Activated B cell treated with CpG ODN at 0.5 μM for 24 hours (primary cell): ENCODE data around the gene GNS. TPM values are rescaled to one million over a fixed set of nuclear protein-coding genes. Genes with fewer than 3 reads are reported as not detected.

Experiments used
- ATAC-seq: fragments of 200-7000 bp; cut with Tn5 transposase; one replicate; pipeline ENCODE4 v1.10.0; 2021; ENCODE audit warnings: low read depth, mild to moderate bottlenecking, moderate library complexity
- CTCF ChIA-PET: fragments of 350-600 bp; sonication (Branson Sonifier 250); formaldehyde crosslinking; loops from one replicate; lab custom pipeline; 2021; ENCODE audit warnings: antibody characterized with exemption; lab: Charles Lee
- POLR2A ChIA-PET: fragments of 350-600 bp; sonication (Branson Sonifier 250); formaldehyde crosslinking; loops from one replicate; lab custom pipeline; 2021; ENCODE audit warnings: antibody characterized with exemption; lab: Charles Lee
- DNase-seq: peaks from one replicate; pipeline ENCODE4 v3.0.0; 2022
- H3K27ac Mint-ChIP-seq: one replicate; pipeline ENCODE4 v1.8.0; 2020; ENCODE audit warnings: mixed read lengths
- H3K27me3 Mint-ChIP-seq: one replicate; pipeline ENCODE4 v1.8.0; 2021; ENCODE audit warnings: mixed read lengths
- H3K36me3 Mint-ChIP-seq: one replicate; pipeline ENCODE4 v1.8.0; 2021; ENCODE audit warnings: low read depth, mixed read lengths
- H3K4me1 Mint-ChIP-seq: one replicate; pipeline ENCODE4 v1.8.0; 2021; ENCODE audit warnings: mixed read lengths
- H3K4me3 Mint-ChIP-seq: one replicate; pipeline ENCODE4 v1.8.0; 2020; ENCODE audit warnings: mild to moderate bottlenecking, mixed read lengths
- H3K9me3 Mint-ChIP-seq: one replicate; pipeline ENCODE4 v1.8.0; 2020; ENCODE audit warnings: mixed read lengths
- CTCF ChIP-seq: fragments of 200-600 bp; IDR thresholded peaks from one replicate; pipeline ENCODE4 v1.8.0; 2022; ENCODE audit warnings: antibody characterized with exemption, mild to moderate bottlenecking
- intact Hi-C: fragments of 100-400 bp; cut with micrococcal nuclease; formaldehyde crosslinking; loops from one replicate; pipeline ENCODE4 v1.15.1; 2024
- total RNA-seq: library from RNA; stranded (reverse); gene quantifications from 2 replicates; pipeline ENCODE4 v1.2.3, GENCODE V29; 2022

GNS gene
- total RNA-seq, 1 donor from 2014 or later: 16.3 TPM

GRCh38 chr12:64739778-64740177 is 19.4 kb downstream of the GNS start:
- H3K4me1 Mint-ChIP-seq: no peaks in the 10 kb centered on the region
- peaks cover 92% of the 10 kb centered on the region for H3K36me3 Mint-ChIP-seq
- CTCF ChIA-PET: interaction anchor here (1.2 kb wide), 1 partner anchor 130 kb away, joined by 3 read pairs; no protein-coding TSS in a partner anchor
- H3K9me3 Mint-ChIP-seq: no peaks in the 10 kb centered on the region
- no peak overlapping the region for H3K4me3 Mint-ChIP-seq
- H3K27me3 Mint-ChIP-seq: no peaks in the 10 kb centered on the region
- no peak overlapping the region for H3K27ac Mint-ChIP-seq
- no peak for TF ChIP-seq CTCF
- ATAC-seq (no peak), DNase-seq (no peak)
- POLR2A ChIA-PET: interaction anchor here (0.6 kb wide), 1 partner anchor 15 kb away, joined by 3 read pairs; no protein-coding TSS in a partner anchor
- intact Hi-C loops: no loop called here

GRCh38 chr12:64737539-64737938 is 21.7 kb downstream of the GNS start:
- ATAC-seq (no peak), DNase-seq (no peak)
- H3K9me3 Mint-ChIP-seq: no peaks in the 10 kb centered on the region
- ChIA-PET CTCF (no interaction called here), POLR2A (no interaction called here)
- no peak for TF ChIP-seq CTCF
- intact Hi-C loops: no loop called here
- no peaks in the 10 kb centered on the region for H3K4me1 Mint-ChIP-seq
- no peak overlapping the region for H3K27ac Mint-ChIP-seq
- H3K36me3 Mint-ChIP-seq: peaks cover 86% of the 10 kb centered on the region
- H3K4me3 Mint-ChIP-seq: no peak overlapping the region
- no peaks in the 10 kb centered on the region for H3K27me3 Mint-ChIP-seq

DNA sequence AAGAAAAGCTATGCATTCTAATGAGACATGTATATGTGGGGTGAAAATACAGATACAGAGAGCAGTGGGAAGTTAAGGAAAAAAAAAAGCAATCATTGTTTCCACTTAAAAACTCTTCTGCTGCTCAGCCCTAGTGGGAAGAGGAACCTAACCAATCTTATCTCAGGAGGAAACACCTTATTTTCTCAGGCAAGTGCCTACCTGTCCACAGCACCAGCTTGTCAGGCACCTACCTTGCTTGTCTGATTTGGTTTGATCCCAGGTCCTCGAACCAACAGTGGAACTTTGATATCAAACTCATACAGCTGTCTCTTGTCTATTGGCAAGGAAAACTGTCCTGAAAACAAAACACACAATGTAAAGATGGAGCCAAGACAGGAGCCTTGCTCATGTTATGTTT is 22.4 kb downstream of the GNS start:
- H3K27ac Mint-ChIP-seq: no peak overlapping the region
- no peaks in the 10 kb centered on the region for H3K9me3 Mint-ChIP-seq
- H3K36me3 Mint-ChIP-seq: peaks cover 79% of the 10 kb centered on the region
- no peak for TF ChIP-seq CTCF
- H3K27me3 Mint-ChIP-seq: no peaks in the 10 kb centered on the region
- ChIA-PET POLR2A (no interaction called here), CTCF (no interaction called here)
- intact Hi-C loops: no loop called here
- DNase-seq: no peak
- H3K4me3 Mint-ChIP-seq: no peak overlapping the region
- ATAC-seq: no peak
- no peaks in the 10 kb centered on the region for H3K4me1 Mint-ChIP-seq

- Mint-ChIP-seq H3K27me3 (no peaks in the 10 kb centered on the region), H3K4me3 (no peak overlapping the region), H3K27ac (no peak overlapping the region), H3K36me3 (peaks cover 81% of the 10 kb centered on the region), H3K9me3 (no peaks in the 10 kb centered on the region), H3K4me1 (peaks cover 5% of the 10 kb centered on the region)
- TF ChIP-seq CTCF: no peak
- CTCF ChIA-PET: no interaction called here
- POLR2A ChIA-PET: no interaction called here
- ATAC-seq: no peak
- DNase-seq: no peak
- intact Hi-C loops: no loop called here
Measured at GRCh38 chr12:64735442-64735841, 23.8 kb downstream of the GNS start.

DNA sequence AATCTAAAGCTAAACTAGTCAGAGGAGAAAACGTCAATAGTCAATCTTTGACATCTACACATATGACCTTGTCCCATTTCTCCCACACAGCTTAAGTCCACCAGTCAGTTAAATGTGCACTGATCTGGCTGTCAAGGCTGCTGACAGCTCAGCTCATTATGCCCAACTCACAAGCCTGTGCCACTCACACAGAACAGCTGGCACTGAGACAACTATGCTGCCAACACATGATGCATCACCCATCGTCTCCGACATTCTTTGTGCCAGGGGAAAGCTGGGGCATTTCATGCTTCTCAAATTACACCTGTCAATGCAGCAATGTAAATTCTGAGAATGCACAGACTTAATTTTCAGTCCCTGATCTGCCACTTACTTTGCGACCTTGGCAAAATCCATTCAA is 25.3 kb downstream of the GNS start:
- Mint-ChIP-seq H3K36me3 (peaks cover 69% of the 10 kb centered on the region), H3K9me3 (no peaks in the 10 kb centered on the region), H3K4me3 (no peak overlapping the region), H3K27me3 (no peaks in the 10 kb centered on the region), H3K27ac (no peak overlapping the region), H3K4me1 (peaks cover 12% of the 10 kb centered on the region)
- no peak for DNase-seq
- ChIA-PET CTCF (interaction anchor here (1.2 kb wide), 1 partner anchor 185 kb away, joined by 3 read pairs; no protein-coding TSS in a partner anchor), POLR2A (no interaction called here)
- TF ChIP-seq CTCF: no peak
- no peak for ATAC-seq
- intact Hi-C loops: no loop called here
